Type B pancreatic cell (in vitro differentiated cells): ENCODE data around the gene TSC22D1. TPM values are rescaled to one million over a fixed set of nuclear protein-coding genes. Genes with fewer than 3 reads are reported as not detected.

Experiments
- DNase-seq: peaks from one replicate; pipeline ENCODE4 v3.0.0; 2021; ENCODE audit warnings: mixed read lengths; ENCODE audit not compliant: unreplicated experiment; ENCODE audit errors: extremely low spot score
- H3K27ac Mint-ChIP-seq: 2 replicates; pipeline ENCODE4 v1.8.0; 2021; ENCODE audit warnings: mild to moderate bottlenecking, mixed read lengths
- H3K27me3 Mint-ChIP-seq: 2 replicates; pipeline ENCODE4 v1.8.0; 2021; ENCODE audit warnings: mixed read lengths
- H3K36me3 Mint-ChIP-seq: 2 replicates; pipeline ENCODE4 v1.8.0; 2021; ENCODE audit warnings: mixed read lengths
- H3K4me1 Mint-ChIP-seq: one replicate; pipeline ENCODE4 v1.8.0; 2021; ENCODE audit warnings: mixed read lengths; ENCODE audit not compliant: unreplicated experiment
- H3K4me3 Mint-ChIP-seq: 2 replicates; pipeline ENCODE4 v1.8.0; 2021; ENCODE audit warnings: mild to moderate bottlenecking, mixed read lengths
- H3K9me3 Mint-ChIP-seq: 2 replicates; pipeline ENCODE4 v1.8.0; 2021; ENCODE audit warnings: mixed read lengths
- CTCF ChIP-seq: fragments of 200-600 bp; sonication (generic); conservative IDR thresholded peaks from 2 replicates; pipeline ENCODE4 v1.5.0; 2021; ENCODE audit warnings: antibody characterized with exemption, mild to moderate bottlenecking
- total RNA-seq: library from RNA; stranded (reverse); gene quantifications from 2 replicates; pipeline ENCODE4 v1.2.1, GENCODE V29; 2021; ENCODE audit warnings: low replicate concordance

TSC22D1 gene
- total RNA-seq, 1 donor from 2014 or later, result 132 TPM

GRCh38 chr13:44592216-44592847 lies 16.2 kb upstream of the TSC22D1 start:
- Mint-ChIP-seq H3K27me3 (no peaks in the 10 kb centered on the region), H3K36me3 (no peaks in the 10 kb centered on the region), H3K4me3 (no peak overlapping the region), H3K4me1 (no peaks in the 10 kb centered on the region), H3K27ac (no peak overlapping the region), H3K9me3 (peaks cover 10% of the 10 kb centered on the region)
- no peak for TF ChIP-seq CTCF
- DNase-seq, result no peak

- H3K4me1 Mint-ChIP-seq, result no peaks in the 10 kb centered on the region
- H3K4me3 Mint-ChIP-seq, result no peak overlapping the region
- no peak overlapping the region for H3K27ac Mint-ChIP-seq
- H3K36me3 Mint-ChIP-seq, result no peaks in the 10 kb centered on the region
- no peak for DNase-seq
- no peak for TF ChIP-seq CTCF
- peaks cover 10% of the 10 kb centered on the region for H3K9me3 Mint-ChIP-seq
- H3K27me3 Mint-ChIP-seq, result no peaks in the 10 kb centered on the region
These were observed 15.2 kb upstream of the TSC22D1 start for GRCh38 chr13:44591316-44591715.

GRCh38 chr13:44583137-44583536 lies 7.0 kb upstream of the TSC22D1 start:
- H3K27ac Mint-ChIP-seq, result no peak overlapping the region
- H3K36me3 Mint-ChIP-seq, result no peaks in the 10 kb centered on the region
- no peak for DNase-seq
- H3K4me3 Mint-ChIP-seq, result no peak overlapping the region
- H3K27me3 Mint-ChIP-seq, result no peaks in the 10 kb centered on the region
- TF ChIP-seq CTCF, result no peak
- peaks cover 5% of the 10 kb centered on the region for H3K4me1 Mint-ChIP-seq
- no peaks in the 10 kb centered on the region for H3K9me3 Mint-ChIP-seq

GRCh38 chr13:44578067-44578400 lies 1.9 kb upstream of the TSC22D1 start:
- H3K27me3 Mint-ChIP-seq, result no peaks in the 10 kb centered on the region
- DNase-seq, result no peak
- H3K36me3 Mint-ChIP-seq, result peaks cover 22% of the 10 kb centered on the region
- peak overlapping the region; percentile 94 for H3K27ac Mint-ChIP-seq
- peak overlapping the region; percentile 88 for H3K4me3 Mint-ChIP-seq
- TF ChIP-seq CTCF, result no peak
- no peaks in the 10 kb centered on the region for H3K9me3 Mint-ChIP-seq
- peaks cover 32% of the 10 kb centered on the region for H3K4me1 Mint-ChIP-seq

GRCh38 chr13:44577236-44578066 lies 1.3 kb upstream of the TSC22D1 start:
- Mint-ChIP-seq H3K27ac (peak overlapping the region; percentile 94), H3K4me1 (peaks cover 38% of the 10 kb centered on the region), H3K36me3 (peaks cover 26% of the 10 kb centered on the region), H3K4me3 (peak overlapping the region; percentile 88), H3K9me3 (no peaks in the 10 kb centered on the region), H3K27me3 (no peaks in the 10 kb centered on the region)
- DNase-seq, result peak; percentile 99
- no peak for TF ChIP-seq CTCF
